ENCODE measurements around the gene SLPI.

The SLPI gene

GRCh38 chr20:45282700-45283550 is 28.6 kb upstream of the SLPI start:
- H3K27me3 ChIP-seq (ENCODE audit: insufficient read depth, low read length, poor library complexity) = peaks cover 6% of the 10 kb centered on the region
- no peak overlapping the region for H3K9ac ChIP-seq (ENCODE audit: low read depth, low read length)
- no peak overlapping the region for H3K27ac ChIP-seq (ENCODE audit: low read length)
- H2AFZ ChIP-seq (ENCODE audit: low read depth, low read length) = no peak overlapping the region
- ATAC-seq (ENCODE audit: insufficient read depth, low read depth) (no peak), DNase-seq (no peak)
- H4K20me1 ChIP-seq (ENCODE audit: insufficient read depth, low read length) = no peaks in the 10 kb centered on the region
- no peaks in the 10 kb centered on the region for H3K4me1 ChIP-seq (ENCODE audit: insufficient read depth, low read length)
- H3K4me2 ChIP-seq (ENCODE audit: insufficient read depth, low read length) = no peak overlapping the region
- H3K4me3 ChIP-seq (ENCODE audit: low read depth in 1 of 2, low read length in 2 of 2) = no peak overlapping the region
- no peaks in the 10 kb centered on the region for H3K79me2 ChIP-seq (ENCODE audit: insufficient read depth, low read length)
- TF ChIP-seq EZH2 (IDR thresholded peaks at IDR 0.05; ENCODE audit: borderline replicate concordance, low read depth, low read length, severe bottlenecking) (no peak), CTCF (IDR thresholded peaks at IDR 0.05; ENCODE audit: borderline replicate concordance, extremely low read depth, low read length, poor library complexity, severe bottlenecking) (no peak)
- no peaks in the 10 kb centered on the region for H3K9me3 ChIP-seq (ENCODE audit: insufficient read depth, low read length, severe bottlenecking)
- H3K36me3 ChIP-seq (ENCODE audit: insufficient read depth, low read length) = no peaks in the 10 kb centered on the region

GRCh38 chr20:45279992-45280391 is 25.6 kb upstream of the SLPI start:
- Histone ChIP-seq H3K4me3 (ENCODE audit: low read depth in 1 of 2, low read length in 2 of 2) (no peak overlapping the region), H3K79me2 (ENCODE audit: insufficient read depth, low read length) (no peaks in the 10 kb centered on the region), H3K9me3 (ENCODE audit: insufficient read depth, low read length, severe bottlenecking) (no peaks in the 10 kb centered on the region), H2AFZ (ENCODE audit: low read depth, low read length) (no peak overlapping the region), H3K27ac (ENCODE audit: low read length) (no peak overlapping the region), H3K9ac (ENCODE audit: low read depth, low read length) (no peak overlapping the region), H3K4me2 (ENCODE audit: insufficient read depth, low read length) (no peak overlapping the region), H4K20me1 (ENCODE audit: insufficient read depth, low read length) (no peaks in the 10 kb centered on the region), H3K27me3 (ENCODE audit: insufficient read depth, low read length, poor library complexity) (peaks cover 11% of the 10 kb centered on the region), H3K36me3 (ENCODE audit: insufficient read depth, low read length) (no peaks in the 10 kb centered on the region), H3K4me1 (ENCODE audit: insufficient read depth, low read length) (no peaks in the 10 kb centered on the region)
- DNase-seq (no peak), ATAC-seq (ENCODE audit: insufficient read depth, low read depth) (no peak)
- TF ChIP-seq EZH2 (IDR thresholded peaks at IDR 0.05; ENCODE audit: borderline replicate concordance, low read depth, low read length, severe bottlenecking) = no peak
- no peak for TF ChIP-seq CTCF (IDR thresholded peaks at IDR 0.05; ENCODE audit: borderline replicate concordance, extremely low read depth, low read length, poor library complexity, severe bottlenecking)

GRCh38 chr20:45275338-45275737 is 21.0 kb upstream of the SLPI start:
- no peak for TF ChIP-seq CTCF (IDR thresholded peaks at IDR 0.05; ENCODE audit: borderline replicate concordance, extremely low read depth, low read length, poor library complexity, severe bottlenecking)
- TF ChIP-seq EZH2 (IDR thresholded peaks at IDR 0.05; ENCODE audit: borderline replicate concordance, low read depth, low read length, severe bottlenecking) = no peak
- no peak overlapping the region for H3K4me2 ChIP-seq (ENCODE audit: insufficient read depth, low read length)
- no peak overlapping the region for H2AFZ ChIP-seq (ENCODE audit: low read depth, low read length)
- no peaks in the 10 kb centered on the region for H4K20me1 ChIP-seq (ENCODE audit: insufficient read depth, low read length)
- no peak overlapping the region for H3K27ac ChIP-seq (ENCODE audit: low read length)
- ATAC-seq (ENCODE audit: insufficient read depth, low read depth) = no peak
- no peaks in the 10 kb centered on the region for H3K79me2 ChIP-seq (ENCODE audit: insufficient read depth, low read length)
- H3K27me3 ChIP-seq (ENCODE audit: insufficient read depth, low read length, poor library complexity) = peaks cover 31% of the 10 kb centered on the region
- no peaks in the 10 kb centered on the region for H3K36me3 ChIP-seq (ENCODE audit: insufficient read depth, low read length)
- no peak overlapping the region for H3K4me3 ChIP-seq (ENCODE audit: low read depth in 1 of 2, low read length in 2 of 2)
- DNase-seq = no peak
- no peaks in the 10 kb centered on the region for H3K4me1 ChIP-seq (ENCODE audit: insufficient read depth, low read length)
- H3K9me3 ChIP-seq (ENCODE audit: insufficient read depth, low read length, severe bottlenecking) = no peaks in the 10 kb centered on the region
- no peak overlapping the region for H3K9ac ChIP-seq (ENCODE audit: low read depth, low read length)
